ENCODE results near the gene MVP.

Gene MVP

GRCh38 chr16:29804455-29805231 is 15.6 kb upstream of the MVP start:
- DNase-seq: peak; percentile 19

GRCh38 chr16:29805232-29806098 is 14.8 kb upstream of the MVP start:
- peak; percentile 98 for DNase-seq

DNA sequence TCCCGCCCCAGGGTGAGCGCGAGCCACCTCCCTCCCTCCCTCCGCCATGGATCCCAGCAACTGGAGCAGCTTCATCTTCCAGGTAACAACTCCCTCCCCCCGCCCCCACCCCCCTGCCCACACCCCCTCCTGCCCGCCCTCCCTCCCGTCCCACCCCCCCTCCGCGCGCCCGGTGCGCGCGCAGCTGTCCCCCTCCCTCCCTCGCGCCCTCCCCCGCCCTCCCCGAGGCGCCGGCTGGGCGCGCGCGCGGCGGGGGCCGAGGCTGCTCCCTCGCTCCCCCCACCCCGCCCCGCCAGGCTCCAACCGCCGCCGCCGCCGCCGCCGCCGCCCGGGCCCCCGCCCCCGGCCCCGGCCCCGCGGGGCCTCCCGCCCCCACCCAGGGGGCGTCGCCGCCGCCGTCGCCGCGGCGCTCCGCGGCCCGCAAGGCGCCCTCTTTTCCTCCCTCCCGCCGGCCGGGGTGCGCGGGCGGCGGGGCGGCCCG is 14.1 kb upstream of the MVP start, which contains the start of gene MAZ:
TSS of gene MAZ (plus strand) at position 431 of the 481 bp plus-strand sequence. CDS start 173 bp downstream, outside the sequence.
- no peak for DNase-seq

DNA sequence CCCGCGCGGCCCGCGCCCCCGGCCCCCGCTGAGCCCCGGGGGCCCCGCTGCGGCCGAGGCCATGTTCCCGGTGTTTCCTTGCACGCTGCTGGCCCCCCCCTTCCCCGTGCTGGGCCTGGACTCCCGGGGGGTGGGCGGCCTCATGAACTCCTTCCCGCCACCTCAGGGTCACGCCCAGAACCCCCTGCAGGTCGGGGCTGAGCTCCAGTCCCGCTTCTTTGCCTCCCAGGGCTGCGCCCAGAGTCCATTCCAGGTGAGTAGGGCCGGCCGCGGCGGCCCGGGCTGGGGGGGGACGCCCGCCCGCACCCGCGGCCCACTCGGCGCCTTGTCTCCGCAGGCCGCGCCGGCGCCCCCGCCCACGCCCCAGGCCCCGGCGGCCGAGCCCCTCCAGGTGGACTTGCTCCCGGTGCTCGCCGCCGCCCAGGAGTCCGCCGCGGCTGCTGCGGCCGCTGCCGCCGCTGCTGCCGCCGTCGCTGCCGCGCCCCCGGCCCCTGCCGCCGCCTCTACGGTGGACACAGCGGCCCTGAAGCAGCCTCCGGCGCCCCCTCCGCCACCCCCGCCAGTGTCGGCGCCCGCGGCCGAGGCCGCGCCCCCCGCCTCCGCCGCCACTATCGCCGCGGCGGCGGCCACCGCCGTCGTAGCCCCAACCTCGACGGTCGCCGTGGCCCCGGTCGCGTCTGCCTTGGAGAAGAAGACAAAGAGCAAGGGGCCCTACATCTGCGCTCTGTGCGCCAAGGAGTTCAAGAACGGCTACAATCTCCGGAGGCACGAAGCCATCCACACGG is 13.4 kb upstream of the MVP start:
- peak; percentile 79 for DNase-seq

DNA sequence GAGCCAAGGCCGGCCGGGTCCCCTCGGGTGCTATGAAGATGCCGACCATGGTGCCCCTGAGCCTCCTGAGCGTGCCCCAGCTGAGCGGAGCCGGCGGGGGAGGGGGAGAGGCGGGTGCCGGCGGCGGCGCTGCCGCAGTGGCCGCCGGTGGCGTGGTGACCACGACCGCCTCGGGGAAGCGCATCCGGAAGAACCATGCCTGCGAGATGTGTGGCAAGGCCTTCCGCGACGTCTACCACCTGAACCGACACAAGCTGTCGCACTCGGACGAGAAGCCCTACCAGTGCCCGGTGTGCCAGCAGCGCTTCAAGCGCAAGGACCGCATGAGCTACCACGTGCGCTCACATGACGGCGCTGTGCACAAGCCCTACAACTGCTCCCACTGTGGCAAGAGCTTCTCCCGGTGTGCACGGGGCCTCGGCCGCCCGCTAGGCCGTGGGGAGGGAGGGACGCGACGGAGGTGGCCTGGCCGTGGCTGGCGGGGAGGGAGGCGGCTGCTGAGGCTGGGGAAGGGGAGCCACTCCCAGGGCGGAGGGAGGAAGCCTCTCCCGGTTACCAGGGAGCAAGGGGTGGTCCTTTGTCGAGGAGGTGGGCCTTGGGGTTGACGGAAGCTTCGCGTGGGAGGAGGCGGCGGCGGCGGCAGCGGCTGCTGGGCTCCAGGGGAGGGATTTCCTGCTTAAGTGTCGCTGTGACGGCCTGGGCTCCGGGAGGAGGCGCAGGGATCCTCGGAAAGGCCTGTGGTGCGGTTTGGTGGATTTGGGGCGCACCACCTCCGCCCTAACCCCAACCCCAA is 12.6 kb upstream of the MVP start:
- DNase-seq: peak; percentile 95

GRCh38 chr16:29808219-29808900 is 11.9 kb upstream of the MVP start:
- peak; percentile 48 for DNase-seq

GRCh38 chr16:29809031-29809747 is 11.1 kb upstream of the MVP start:
- no peak for DNase-seq

GRCh38 chr16:29809850-29810698 is 10.2 kb upstream of the MVP start:
- peak; percentile 54 for DNase-seq

GRCh38 chr16:29810699-29811169 is 9.5 kb upstream of the MVP start:
- DNase-seq: no peak

DNA sequence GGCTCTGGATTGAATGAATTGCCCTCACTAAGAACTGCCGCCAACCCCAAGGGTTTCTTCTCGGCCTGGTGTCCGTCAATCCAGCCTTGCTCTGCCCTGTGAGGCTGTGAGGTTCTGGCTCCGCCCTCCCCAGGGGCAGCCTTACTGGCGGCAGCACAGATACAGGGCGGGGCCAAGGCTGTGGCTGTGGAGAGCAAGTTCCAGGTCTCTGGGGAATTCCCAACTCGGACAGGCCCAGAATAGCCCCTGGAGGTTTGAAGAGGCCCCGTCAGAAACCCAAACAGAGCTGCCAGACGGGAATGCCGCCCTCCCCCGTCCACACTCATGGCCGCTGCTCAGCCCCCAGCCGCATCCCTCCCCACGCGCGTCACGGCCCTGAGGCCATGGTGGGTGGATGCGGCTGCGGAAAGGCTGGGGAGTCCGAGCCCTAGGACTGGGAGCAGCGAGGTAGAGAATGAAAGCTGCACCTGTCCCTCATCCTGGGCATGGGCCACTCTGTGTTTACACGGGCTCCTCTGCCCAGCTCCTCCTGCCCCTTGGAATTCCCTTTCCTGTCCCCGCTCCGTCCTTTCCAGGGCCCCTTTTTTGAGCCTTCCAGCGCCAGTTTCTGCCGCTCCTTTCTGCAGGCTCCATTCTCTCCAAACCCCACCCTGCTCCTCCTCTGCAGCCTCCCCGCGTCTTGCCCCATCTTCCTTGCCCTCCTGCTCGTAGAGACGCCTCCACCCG is 8.9 kb upstream of the MVP start:
- DNase-seq: peak; percentile 92

- peak; percentile 62 for DNase-seq
These were observed 8.2 kb upstream of the MVP start, which contains the start of gene PRRT2 for GRCh38 chr16:29811896-29812665. Gene PRRT2, plus strand, starts transcription at chr16:29812193. Its CDS starts 862 bp downstream, at chr16:29813055.

DNA sequence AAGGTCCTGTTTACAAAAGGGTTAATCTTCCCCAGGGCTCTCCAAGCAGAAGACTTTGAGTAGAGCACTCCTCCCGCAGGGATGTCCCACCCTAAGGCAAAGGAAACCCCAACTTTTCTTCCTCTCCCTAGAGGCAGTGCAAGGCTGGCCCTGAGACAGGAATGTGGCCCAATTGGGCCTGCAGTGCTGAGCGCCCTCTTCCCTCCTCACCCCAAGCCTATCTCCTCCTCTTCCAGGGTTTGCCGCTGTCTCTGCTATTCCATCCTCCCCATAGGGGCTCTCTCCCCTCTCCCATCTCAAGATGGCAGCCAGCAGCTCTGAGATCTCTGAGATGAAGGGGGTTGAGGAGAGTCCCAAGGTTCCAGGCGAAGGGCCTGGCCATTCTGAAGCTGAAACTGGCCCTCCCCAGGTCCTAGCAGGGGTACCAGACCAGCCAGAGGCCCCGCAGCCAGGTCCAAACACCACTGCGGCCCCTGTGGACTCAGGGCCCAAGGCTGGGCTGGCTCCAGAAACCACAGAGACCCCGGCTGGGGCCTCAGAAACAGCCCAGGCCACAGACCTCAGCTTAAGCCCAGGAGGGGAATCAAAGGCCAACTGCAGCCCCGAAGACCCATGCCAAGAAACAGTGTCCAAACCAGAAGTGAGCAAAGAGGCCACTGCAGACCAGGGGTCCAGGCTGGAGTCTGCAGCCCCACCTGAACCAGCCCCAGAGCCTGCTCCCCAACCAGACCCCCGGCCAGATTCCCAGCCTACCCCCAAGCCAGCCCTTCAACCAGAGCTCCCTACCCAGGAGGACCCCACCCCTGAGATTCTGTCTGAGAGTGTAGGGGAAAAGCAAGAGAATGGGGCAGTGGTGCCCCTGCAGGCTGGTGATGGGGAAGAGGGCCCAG is 7.3 kb upstream of the MVP start:
- no peak for DNase-seq

DNA sequence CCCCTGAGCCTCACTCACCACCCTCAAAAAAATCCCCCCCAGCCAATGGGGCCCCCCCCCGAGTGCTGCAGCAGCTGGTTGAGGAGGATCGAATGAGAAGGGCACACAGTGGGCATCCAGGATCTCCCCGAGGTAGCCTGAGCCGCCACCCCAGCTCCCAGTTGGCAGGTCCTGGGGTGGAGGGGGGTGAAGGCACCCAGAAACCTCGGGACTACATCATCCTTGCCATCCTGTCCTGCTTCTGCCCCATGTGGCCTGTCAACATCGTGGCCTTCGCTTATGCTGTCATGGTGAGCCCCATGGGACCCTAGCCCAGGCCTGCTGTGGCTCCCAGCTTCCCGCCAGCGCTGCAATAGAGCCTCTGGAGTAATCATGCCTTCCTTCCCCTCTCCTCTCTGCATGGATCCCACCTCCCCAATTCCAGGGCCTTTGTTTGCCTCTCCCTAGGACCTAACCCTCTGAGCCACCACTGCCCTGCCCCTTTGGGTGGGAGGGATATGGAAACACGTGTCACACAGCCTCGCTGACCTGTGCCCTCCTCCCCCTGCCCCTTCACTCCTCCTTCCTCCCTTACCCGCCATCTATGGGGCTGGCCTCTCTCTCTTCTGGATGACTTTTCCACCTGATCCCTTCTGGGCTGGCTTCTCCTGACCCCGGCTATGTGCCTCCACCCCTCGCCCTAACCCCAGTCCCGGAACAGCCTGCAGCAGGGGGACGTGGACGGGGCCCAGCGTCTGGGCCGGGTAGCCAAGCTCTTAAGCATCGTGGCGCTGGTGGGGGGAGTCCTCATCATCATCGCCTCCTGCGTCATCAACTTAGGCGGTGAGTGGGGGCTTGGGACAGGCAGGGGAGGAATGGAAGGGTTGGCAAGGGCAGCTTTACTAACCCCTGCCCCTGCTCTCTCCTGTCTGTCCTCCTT is 6.4 kb upstream of the MVP start:
- DNase-seq: no peak

DNA sequence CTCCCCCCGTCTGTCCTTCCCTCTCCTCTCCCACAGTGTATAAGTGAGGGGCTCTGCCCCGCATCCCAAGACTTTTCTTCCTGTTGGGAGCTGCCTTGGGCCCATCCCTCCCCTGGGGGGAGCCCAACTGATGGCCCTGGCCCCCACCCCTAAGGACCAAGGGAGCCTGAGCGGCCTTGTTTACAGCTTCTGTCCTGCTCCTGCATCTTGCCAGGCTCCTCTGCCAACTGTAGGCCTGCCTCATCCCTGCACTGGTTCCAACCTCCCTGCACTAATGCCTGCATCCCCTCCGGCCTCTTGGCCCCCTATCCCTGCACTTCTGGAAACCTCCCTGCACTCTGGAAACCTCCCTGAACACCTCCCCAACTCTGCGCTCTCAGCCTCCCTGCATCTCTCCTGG is 5.7 kb upstream of the MVP start:
- DNase-seq: no peak

DNA sequence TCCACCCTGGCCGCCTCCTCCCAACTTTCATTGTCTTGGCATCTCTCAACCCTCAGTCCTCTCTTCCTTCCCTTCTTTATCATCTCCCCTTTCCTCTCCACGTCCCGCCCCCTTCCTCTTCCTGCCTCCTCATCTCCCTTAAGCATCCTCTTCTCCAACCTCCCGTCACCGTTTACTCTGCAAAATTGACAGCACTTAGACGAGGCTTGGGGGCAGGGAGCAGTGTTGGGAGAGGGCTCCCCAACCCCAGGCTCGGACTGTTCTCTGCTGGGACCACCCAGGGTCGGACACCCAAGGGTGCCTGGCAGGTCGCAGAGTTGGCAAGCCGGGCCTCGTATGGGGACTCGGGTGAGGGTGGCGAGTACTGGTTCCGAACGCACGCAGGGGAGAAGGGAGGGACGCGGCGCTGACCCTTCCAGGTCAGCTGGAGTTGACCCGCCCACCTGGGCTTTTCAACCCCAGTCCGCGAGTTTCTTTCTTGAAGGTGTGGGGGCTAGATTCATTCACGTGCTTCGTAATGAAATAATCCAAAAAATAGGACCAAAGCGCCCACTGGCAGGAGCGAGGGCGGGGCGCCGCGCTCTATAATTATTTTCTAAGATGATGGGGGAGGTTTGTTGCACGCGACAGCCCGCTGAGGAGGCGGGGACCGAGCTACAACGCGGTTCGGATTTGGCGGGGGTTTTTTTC is 5.1 kb upstream of the MVP start:
- peak; percentile 21 for DNase-seq
